IPS-15b (cell line): ENCODE results near the gene SLC9A9.

Experiments
- H3K27me3 ChIP-seq: one replicate; pipeline ENCODE4 v1.6.1; 2013; ENCODE audit warnings: low read length; ENCODE audit not compliant: control insufficient read depth, insufficient read depth
- H3K36me3 ChIP-seq: one replicate; pipeline ENCODE4 v1.6.1; 2013; ENCODE audit warnings: low read length; ENCODE audit not compliant: control insufficient read depth, insufficient read depth
- H3K4me1 ChIP-seq: one replicate; pipeline ENCODE4 v1.6.1; 2013; ENCODE audit warnings: mild to moderate bottlenecking, low read length; ENCODE audit not compliant: control insufficient read depth, insufficient read depth
- H3K4me3 ChIP-seq: one replicate; pipeline ENCODE4 v1.5.1; 2013; ENCODE audit warnings: low read depth, low read length
- H3K9ac ChIP-seq: one replicate; pipeline ENCODE4 v1.6.1; 2013; ENCODE audit warnings: low read depth, mild to moderate bottlenecking, low read length
- H3K9me3 ChIP-seq: one replicate; pipeline ENCODE4 v1.6.1; 2013; ENCODE audit warnings: mild to moderate bottlenecking, low read length; ENCODE audit not compliant: control insufficient read depth, insufficient read depth

The SLC9A9 gene

DNA sequence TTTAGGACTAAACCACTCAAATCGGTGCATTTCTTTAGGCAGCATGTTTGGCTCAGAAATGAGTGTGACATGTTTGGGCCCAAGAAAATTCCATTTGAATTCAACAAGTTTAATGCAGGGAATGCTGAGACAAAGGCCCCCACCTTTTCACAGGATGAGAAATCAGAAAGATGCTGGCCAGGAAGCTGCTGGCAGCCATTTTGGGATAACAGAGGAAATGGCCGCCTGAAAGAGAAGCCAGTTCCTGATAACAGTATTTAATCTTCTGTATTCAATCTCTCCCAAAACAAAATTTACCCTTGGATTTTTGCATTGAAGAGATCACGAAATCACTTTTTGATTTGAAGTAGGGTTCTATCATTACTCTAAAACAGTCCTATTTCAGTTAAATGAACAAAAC is 350.9 kb downstream of the SLC9A9 start:
- Histone ChIP-seq H3K4me3 (no peak overlapping the region), H3K9ac (no peak overlapping the region), H3K4me1 (peaks cover 6% of the 10 kb centered on the region), H3K36me3 (no peaks in the 10 kb centered on the region), H3K9me3 (no peaks in the 10 kb centered on the region), H3K27me3 (no peaks in the 10 kb centered on the region)

DNA sequence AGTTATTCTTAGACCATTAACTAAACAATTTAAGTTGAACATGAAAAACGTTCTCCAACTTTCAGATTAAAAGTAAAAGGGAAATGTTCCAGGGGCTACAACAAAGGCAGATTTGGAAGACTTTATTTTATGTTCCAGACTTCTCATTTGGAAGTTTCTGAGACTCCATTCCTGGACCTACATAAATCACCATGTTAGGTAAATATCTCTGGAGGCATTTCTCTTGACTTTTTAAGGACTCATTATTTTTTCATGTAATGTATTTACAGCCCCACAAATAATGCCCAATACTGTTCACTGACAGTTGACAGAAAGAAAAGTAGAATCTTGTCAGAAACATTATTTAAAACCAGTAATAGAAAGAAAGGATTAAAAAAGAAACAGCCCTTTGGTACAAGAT is 352.1 kb downstream of the SLC9A9 start:
- no peaks in the 10 kb centered on the region for H3K36me3 ChIP-seq
- H3K9me3 ChIP-seq: no peaks in the 10 kb centered on the region
- H3K9ac ChIP-seq: no peak overlapping the region
- no peak overlapping the region for H3K4me3 ChIP-seq
- peaks cover under 1% of the 10 kb centered on the region for H3K4me1 ChIP-seq
- H3K27me3 ChIP-seq: no peaks in the 10 kb centered on the region

DNA sequence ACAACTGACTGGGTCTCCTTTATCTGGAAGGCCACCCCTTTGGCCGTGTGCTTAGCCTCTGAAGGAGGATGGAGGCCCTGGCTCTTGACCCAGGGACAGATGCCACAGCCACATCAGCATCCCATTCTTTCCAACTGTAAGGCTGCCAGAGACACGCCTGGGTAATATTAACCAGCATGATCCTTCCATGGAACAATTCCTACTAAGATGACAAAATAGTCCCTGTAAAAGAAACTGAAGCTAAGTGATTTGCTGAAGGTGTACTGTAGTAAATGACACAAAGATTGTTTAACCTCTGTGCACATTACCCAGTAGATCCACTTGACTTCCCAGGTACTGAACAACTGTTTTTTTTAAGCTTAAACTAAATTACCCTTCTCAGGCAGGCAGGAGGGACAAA is 352.7 kb downstream of the SLC9A9 start:
- Histone ChIP-seq H3K27me3 (no peaks in the 10 kb centered on the region), H3K4me3 (no peak overlapping the region), H3K36me3 (no peaks in the 10 kb centered on the region), H3K9me3 (no peaks in the 10 kb centered on the region), H3K9ac (no peak overlapping the region), H3K4me1 (no peaks in the 10 kb centered on the region)

DNA sequence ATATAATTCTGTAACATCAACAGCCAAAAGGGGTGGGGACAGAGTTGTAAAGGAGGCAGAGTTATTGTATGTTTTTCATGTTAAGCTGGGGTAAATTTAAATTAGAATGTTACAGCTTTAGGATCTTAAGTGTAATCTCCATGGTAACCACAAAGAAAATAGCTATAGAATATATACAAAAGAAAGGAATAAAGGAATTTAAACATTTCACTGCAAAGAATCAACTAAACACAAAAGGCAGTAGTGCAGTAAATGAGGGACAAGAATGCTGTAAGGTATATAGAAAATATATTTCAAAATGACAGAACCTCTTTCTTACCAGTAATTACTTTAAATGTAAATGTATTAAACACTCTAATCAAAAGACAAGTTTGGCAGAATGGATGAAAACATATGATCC is 361.7 kb downstream of the SLC9A9 start:
- Histone ChIP-seq H3K27me3 (no peaks in the 10 kb centered on the region), H3K9ac (no peak overlapping the region), H3K36me3 (no peaks in the 10 kb centered on the region), H3K4me3 (no peak overlapping the region), H3K9me3 (no peaks in the 10 kb centered on the region), H3K4me1 (no peaks in the 10 kb centered on the region)

DNA sequence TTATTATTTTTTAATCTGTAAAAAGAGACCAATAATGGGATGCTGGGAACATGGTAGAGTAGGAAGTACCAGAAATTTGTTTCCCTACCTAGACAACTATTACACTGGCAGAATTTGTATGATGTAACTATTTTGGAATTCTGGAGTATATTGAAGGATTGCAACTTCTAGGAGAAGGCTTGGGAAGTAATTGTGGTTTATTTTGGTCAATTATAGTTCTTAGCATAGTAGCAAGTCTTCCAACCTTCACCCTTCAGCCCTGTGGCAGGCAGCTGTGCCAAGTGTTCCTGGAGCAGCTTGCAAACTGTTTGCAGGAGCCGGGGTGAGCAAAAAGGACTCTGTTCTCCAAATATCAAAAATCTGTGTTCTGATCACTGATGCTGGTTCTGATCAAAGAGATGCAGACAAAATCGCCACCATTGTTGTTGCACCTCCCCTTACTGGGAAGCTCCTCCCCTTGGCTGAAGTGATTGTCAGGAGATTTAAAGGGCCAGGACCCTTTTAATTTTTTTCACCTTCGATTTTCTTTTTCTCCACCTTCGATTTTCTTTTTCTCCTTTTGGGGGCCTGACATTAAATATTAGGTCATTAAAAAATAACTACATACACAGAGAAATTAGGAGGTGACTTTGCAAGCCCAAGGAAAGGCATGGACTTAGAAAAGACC is 363.3 kb downstream of the SLC9A9 start:
- H3K36me3 ChIP-seq: no peaks in the 10 kb centered on the region
- H3K9me3 ChIP-seq: no peaks in the 10 kb centered on the region
- no peak overlapping the region for H3K4me3 ChIP-seq
- no peak overlapping the region for H3K9ac ChIP-seq
- H3K4me1 ChIP-seq: no peaks in the 10 kb centered on the region
- no peaks in the 10 kb centered on the region for H3K27me3 ChIP-seq

DNA sequence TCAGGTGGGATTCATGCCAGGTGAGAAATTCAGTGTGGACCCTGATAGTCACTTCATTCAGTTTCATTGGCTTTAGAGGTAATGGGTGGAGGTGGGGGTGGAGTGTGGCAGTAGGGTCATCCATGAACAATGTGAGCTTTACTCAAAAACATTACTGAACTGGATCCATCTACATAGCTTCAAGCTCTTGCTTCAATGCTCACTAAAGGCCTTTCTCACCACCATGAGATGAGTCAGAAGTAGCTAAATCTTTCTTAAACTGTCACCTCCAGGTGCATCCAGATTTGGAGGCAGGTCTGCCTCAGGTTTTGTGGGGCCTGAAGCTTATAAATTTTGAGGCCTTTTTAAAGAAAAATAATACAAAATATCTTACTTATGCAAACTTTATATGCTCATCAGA is 365.1 kb downstream of the SLC9A9 start:
- no peaks in the 10 kb centered on the region for H3K4me1 ChIP-seq
- H3K4me3 ChIP-seq: no peak overlapping the region
- no peaks in the 10 kb centered on the region for H3K9me3 ChIP-seq
- no peak overlapping the region for H3K9ac ChIP-seq
- H3K27me3 ChIP-seq: no peaks in the 10 kb centered on the region
- H3K36me3 ChIP-seq: no peaks in the 10 kb centered on the region

DNA sequence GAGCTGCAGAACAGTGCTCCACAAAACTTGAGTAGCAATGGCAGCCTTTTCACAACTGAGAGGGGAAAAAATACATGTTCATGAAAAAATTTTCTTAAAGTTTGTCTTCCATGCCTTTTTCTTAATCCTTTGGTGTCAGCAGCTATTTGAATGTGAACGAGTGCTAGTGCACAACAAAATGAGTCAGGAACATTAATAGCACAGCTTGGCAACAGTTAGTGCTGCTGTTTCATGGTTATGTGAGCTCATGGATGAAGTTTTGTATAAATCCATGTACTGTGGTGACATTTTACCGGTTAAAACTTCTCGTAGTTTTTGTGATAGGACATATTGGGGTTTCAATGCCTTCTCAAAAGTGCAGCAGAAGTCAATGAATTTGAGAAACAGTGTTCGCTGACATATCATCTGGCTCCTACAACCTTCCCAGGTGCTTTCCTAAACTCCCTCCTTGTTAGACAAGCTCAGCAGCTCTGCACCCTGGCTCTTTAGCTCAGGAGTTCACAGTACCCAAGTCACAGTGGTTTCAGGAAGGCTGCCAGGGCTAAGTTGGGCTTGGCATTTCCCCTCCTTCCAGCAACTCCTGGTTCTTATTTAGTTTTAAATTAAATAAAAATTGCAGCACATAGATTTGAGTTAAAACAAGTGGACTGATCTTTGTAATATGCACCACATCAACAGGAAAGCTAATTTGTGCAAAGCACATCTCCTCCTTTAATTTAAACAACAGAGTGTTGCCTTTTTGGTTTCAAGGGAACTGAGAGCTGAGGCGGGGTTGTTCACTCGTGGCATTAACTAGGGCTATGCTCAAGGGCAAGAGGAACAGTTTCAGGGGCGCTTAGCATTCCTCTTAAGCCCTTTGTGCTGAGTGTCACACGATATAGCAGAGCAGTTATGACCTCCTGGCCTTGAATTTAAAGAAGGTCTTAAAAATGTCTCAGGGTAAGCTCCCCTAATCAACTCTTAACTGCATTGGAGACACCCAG is 365.9 kb downstream of the SLC9A9 start:
- H3K27me3 ChIP-seq: no peaks in the 10 kb centered on the region
- H3K9me3 ChIP-seq: no peaks in the 10 kb centered on the region
- no peaks in the 10 kb centered on the region for H3K36me3 ChIP-seq
- no peak overlapping the region for H3K9ac ChIP-seq
- no peak overlapping the region for H3K4me3 ChIP-seq
- H3K4me1 ChIP-seq: peaks cover 3% of the 10 kb centered on the region

DNA sequence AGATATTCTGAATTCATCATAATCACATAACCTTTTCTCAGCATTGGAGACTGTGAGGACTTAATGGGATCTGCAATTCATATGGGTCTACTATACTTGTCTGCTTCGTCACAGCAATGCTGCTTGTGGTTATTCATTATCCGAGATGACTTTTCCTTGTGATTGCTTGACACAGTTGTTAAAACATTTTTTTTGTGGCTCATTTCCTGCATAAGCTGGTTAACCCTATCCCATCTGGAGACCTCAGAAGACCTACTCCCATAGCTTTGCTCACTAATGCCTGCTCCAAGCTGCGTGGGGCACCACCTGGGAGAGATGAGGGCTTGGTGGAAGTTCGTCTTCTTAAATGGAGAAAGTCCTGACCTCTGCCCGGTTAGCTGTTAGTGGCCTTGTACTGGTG is 367.9 kb downstream of the SLC9A9 start:
- no peaks in the 10 kb centered on the region for H3K9me3 ChIP-seq
- peaks cover 4% of the 10 kb centered on the region for H3K4me1 ChIP-seq
- H3K4me3 ChIP-seq: no peak overlapping the region
- no peaks in the 10 kb centered on the region for H3K27me3 ChIP-seq
- H3K36me3 ChIP-seq: no peaks in the 10 kb centered on the region
- no peak overlapping the region for H3K9ac ChIP-seq

DNA sequence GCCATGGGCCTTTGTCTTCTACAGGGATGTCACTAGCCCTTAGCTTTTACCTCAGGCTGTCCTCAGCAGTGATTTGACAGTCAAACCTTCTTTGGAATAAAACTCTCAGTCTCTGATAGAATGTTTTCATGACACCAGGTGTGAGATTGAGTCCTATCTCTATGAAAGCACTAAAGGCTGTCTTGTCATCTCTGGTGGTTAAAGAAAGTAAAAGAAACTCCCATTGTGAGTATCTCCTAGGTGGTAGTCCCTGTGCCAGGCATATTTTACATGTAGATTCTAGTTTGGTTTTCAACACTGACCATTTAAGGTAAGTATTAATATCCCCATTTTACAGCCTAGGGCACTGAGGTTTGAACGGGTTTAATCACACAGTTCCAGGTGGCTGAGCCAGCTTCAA is 368.5 kb downstream of the SLC9A9 start:
- H3K9me3 ChIP-seq: no peaks in the 10 kb centered on the region
- no peak overlapping the region for H3K9ac ChIP-seq
- no peak overlapping the region for H3K4me3 ChIP-seq
- no peaks in the 10 kb centered on the region for H3K36me3 ChIP-seq
- H3K27me3 ChIP-seq: no peaks in the 10 kb centered on the region
- H3K4me1 ChIP-seq: peaks cover 4% of the 10 kb centered on the region

DNA sequence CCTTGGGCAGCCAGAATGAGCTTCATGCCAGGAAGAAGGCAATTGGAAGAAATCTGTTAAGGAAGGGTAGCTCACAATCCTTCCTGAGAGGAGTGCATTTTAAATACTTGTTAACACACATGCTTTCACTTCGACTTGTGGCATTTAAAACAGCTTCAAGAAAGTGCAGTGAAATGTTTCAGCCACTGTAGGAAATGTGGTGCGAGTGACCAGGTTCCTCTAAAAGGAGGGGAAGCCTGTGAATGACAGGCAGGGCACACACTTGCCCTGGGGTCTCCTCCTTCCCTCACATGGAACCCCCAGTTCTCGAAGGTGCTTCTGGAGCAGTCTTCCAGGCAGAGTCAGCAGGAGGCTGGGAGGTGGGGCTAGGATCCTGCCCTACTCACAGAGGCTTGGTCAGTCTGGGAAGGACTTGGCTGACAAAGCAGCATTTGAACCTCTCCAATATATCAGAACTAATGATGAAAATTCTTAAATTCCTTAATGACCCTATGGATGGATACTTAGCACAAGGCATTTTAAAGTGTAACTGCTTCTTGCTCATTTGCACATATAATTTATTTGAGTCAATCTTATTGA is 370.1 kb downstream of the SLC9A9 start:
- no peaks in the 10 kb centered on the region for H3K27me3 ChIP-seq
- H3K4me1 ChIP-seq: peaks cover 4% of the 10 kb centered on the region
- H3K9me3 ChIP-seq: no peaks in the 10 kb centered on the region
- no peaks in the 10 kb centered on the region for H3K36me3 ChIP-seq
- no peak overlapping the region for H3K9ac ChIP-seq
- H3K4me3 ChIP-seq: no peak overlapping the region

DNA sequence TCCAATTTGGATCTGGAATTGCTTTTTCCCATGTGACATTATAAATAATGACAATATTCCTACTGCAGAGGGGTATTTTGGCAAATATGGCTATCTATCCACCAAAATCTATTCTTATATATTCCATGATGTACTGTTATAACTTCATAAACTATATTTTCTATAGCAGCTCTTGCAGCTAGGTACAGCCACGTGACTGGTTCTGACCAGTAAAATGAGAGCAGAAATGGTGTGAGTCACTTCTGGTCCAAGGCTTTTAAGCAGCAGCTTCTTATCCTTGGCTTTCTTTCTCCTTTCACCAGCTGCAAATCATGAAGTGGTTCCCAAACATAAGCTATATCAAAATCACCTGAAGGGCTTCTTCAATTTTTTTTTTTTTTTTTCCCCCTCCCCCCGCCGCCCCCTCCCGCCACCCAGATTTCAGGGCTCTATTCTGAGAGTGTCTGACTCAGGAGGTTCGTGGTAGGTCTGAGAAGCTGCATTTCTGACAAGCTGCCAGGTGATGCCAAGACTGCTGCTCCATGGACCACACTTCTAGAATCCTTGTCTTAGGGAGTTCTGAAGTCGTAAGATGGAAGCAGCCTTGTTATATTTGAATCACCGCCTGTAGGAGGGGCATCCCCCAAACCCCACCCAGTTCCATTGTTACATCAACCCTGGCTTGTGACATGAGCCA is 371.2 kb downstream of the SLC9A9 start:
- Histone ChIP-seq H3K27me3 (no peaks in the 10 kb centered on the region), H3K36me3 (no peaks in the 10 kb centered on the region), H3K9ac (no peak overlapping the region), H3K9me3 (no peaks in the 10 kb centered on the region), H3K4me1 (peaks cover 4% of the 10 kb centered on the region), H3K4me3 (no peak overlapping the region)
